Liver (tissue), 3 donors: ENCODE results near the gene LPXN.

Source experiments
- ATF3 ChIP-seq: IDR thresholded peaks from 2 replicates; pipeline ENCODE4 v1.6.1; 2016; ENCODE audit warnings: antibody characterized with exemption
- CTCF ChIP-seq: fragments of 150-350 bp; IDR thresholded peaks from 2 replicates; pipeline ENCODE4 v1.5.1; 2017; ENCODE audit warnings: improper control_type of control experiment, low read depth, low read length; ENCODE audit not compliant: missing input control
- JUND ChIP-seq, 2 donors: IDR thresholded peaks; 2 replicates each; pipeline ENCODE4 v1.6.1; 2016; ENCODE audit warnings: antibody characterized with exemption in 2 of 2
- MAX ChIP-seq: IDR thresholded peaks from 2 replicates; pipeline ENCODE4 v1.6.1; 2016; ENCODE audit warnings: antibody characterized with exemption
- RAD21 ChIP-seq, 2 donors: IDR thresholded peaks; 2 replicates each; pipeline ENCODE4 v1.6.1; 2016; ENCODE audit warnings: antibody characterized with exemption in 2 of 2, mild to moderate bottlenecking in 2 of 2
- REST ChIP-seq: IDR thresholded peaks from 2 replicates; pipeline ENCODE4 v1.6.1; 2016; ENCODE audit warnings: antibody characterized with exemption, mild to moderate bottlenecking
- SP1 ChIP-seq: IDR thresholded peaks from 2 replicates; pipeline ENCODE4 v1.6.1; 2018; ENCODE audit warnings: antibody characterized with exemption, mild to moderate bottlenecking
- TAF1 ChIP-seq: conservative IDR thresholded peaks from 2 replicates; pipeline ENCODE4 v1.6.1; 2016; ENCODE audit warnings: antibody characterized with exemption, mild to moderate bottlenecking
- ZBTB33 ChIP-seq: IDR thresholded peaks from 2 replicates; pipeline ENCODE4 v1.6.1; 2016; ENCODE audit warnings: antibody characterized with exemption
- donor health status: healthy.
- donor health status: healthy.

GRCh38 chr11:58616594-58616993, 40.9 kb upstream of the LPXN start:
- TF ChIP-seq SP1, result no peak
- TF ChIP-seq ZBTB33, result no peak
- no peak for TF ChIP-seq CTCF
- TF ChIP-seq TAF1, result no peak
- no peak for TF ChIP-seq RAD21 (IDR thresholded peaks at IDR 0.05)
- no peak for TF ChIP-seq MAX
- no peak for TF ChIP-seq REST
- TF ChIP-seq JUND (IDR thresholded peaks at IDR 0.05), result no peak
- TF ChIP-seq ATF3, result no peak
